NAMALWA (cell line): ENCODE data around the gene E2F4.

Source experiments
- DNase-seq: peaks from one replicate; pipeline ENCODE4 v3.0.0-alpha.2; 2015; ENCODE audit warnings: low spot score

E2F4 gene

DNA sequence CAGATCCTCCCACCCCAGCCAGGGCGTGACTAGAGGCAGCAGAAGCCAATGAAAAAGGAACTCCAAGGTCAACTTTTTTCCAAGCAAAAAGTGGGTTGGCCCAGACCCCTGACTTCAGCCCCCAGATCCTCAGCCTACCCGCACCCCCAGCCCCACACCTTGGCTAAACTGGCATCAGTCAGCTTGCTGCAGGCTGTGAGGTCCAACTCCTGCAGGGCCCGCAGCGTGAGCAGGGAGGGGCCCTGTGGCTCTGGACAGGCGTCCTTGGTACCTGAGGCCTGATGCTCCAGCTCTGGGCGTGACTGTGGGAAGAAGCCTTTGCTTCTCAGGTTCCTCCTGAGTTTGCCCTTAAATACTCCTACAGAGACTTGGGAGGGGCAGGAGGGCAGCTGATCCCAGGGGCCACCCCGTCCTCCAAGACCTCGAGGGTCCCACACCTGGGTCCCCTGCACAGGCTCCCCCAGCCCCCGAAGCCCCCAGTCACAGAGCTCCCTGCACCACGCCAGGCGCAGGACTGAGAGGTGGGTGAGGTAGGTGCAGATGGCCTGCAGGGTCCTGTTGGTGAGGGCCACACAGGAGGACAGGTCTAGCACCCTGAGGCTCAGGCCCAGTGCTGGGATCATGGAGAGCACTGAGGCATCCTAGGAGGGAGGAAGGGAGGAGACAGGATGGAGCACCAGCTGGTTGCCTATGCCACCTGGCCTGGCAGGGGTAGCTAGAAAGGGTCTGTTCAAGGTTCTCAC, 16.4 kb downstream of the E2F4 start:
- DNase-seq = no peak

DNA sequence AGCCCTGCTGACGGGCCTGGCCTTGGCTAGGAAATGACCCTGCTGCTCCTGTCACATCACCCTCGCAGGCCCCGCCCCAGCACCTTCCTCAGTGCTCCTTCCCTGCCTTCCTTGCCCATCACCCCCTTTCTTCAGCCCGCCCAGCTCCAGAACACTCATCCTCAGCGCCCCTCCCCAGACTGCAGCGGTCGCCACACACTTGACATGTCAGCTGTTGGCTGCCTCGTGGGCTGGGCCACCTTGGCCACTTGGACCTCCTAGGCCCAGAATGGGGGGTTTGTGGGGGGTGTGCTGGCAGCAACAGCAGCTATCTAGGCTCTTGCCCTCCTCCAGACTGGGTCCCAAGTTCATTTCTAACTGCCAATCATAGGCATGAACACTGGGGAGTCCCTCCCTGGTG, 17.6 kb downstream of the E2F4 start:
- DNase-seq = no peak

DNA sequence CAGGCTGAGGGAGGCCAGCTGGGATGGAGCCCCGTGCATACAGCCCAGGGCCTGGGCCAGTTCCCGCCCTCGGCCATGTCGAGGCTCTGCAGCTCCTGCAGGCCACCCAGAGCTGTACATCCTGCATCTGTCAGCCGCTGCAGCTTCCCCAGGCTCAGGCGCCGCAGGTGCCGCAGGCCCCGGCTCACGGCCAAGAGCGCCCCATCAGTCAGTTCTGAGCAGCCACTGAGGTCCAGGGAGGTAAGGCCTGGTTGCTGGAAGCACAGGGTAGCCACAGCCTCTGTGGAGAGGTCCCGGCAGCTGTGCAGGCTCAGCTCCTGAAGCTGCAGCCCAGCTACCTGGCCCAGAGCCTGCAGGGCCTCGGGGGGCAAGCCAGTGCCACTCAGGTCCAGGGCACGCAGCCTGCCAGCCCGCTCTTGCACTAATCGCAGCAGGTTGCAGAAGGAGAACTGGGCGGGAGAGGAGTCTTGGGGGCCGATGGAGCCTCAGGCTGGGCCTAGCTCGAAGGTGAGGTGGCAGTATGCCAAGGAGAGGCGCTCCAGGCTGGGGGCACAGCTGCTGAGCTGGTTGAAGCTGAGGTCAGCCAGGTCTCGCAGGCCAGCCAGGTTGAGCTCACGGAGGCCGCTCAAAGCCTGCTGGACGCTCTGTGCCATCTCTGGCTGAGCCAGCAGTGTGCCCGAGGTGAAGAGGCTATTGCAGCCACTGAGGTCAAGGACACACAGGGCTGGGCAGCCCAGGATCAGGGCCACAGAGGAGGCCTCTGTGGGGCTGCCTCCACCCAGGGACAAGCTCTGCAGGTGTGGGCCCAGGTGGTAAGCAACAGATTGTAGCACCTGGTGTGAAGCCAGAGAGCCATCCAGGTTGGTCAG, 18.3 kb downstream of the E2F4 start:
- DNase-seq = no peak

DNA sequence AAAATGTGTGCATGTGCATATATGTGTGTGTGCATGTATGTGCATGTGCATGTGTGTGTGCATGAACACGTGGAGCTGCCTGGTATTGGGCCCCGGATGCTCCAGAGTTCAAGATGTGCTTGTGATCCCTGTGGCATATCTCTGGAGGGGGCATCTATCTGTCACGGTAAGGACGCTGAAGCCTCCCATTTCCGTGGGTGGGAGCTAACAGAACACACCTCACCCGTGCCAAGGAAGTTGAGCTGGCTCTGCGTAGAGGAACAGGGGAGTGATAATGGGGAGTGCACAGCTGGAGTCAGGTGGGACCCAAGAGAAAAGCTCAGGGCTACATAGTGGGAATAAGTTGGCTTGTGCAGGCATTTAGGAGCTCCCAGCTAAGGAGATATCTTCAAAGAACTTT, 19.7 kb downstream of the E2F4 start:
- DNase-seq = no peak

DNA sequence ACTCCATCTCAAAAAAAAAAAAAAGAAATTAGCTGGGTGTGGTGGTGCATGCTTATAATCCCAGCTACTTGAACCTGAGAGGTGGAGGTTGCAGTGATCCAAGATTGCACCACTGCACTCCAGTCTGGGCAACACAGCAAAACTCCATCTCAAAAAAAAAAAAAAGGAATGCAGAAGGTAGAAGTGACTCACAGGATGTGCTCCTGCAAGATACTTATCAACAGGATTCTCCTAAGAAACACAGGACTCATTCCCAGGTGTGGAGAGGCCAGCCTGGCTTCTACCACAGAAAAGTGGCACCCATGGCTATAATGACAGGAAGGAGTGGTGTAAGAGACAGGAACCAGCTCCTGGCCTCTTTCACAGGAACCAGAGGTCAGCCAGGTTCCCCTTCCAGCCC, 20.8 kb downstream of the E2F4 start:
- no peak for DNase-seq

DNA sequence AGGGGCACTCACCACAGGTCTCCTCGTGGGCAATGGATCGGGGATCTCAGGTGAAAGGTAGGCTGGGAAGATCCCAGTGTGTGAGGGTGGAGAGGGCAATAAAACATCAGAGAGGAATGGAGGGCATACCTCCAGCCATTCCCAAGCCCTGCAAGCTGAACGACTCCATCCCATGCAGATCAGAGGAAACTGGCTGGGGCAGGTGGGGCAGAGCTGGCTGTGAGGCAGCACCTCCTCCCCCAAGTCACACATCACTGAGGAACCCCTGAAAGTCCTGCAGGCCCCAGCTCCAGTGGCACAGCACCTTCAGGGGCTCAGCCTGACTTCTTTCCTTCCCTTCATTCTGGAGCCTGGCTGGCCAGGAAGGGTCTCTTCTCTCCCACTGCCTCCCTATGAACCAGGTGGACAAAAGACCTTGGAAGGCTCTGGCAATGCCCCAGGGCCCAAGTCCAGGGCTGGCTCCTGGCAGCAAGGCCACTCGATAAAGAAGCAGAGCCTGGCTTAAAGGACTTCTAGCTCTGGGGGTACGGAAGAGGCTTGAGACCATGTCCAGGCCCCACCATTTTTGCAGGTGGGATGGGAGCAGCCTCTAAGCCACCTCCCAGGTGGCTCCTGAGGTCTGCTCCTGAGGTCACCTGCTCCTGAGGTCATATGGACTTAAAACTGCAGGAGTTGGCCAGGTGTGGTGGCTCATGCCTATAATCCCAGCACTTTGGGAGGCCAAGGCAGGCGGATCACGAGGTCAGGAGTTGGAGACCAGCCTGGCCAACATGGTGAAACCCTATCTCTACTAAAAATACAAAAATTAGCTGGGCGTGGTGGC, 21.5 kb downstream of the E2F4 start:
- DNase-seq = no peak

DNA sequence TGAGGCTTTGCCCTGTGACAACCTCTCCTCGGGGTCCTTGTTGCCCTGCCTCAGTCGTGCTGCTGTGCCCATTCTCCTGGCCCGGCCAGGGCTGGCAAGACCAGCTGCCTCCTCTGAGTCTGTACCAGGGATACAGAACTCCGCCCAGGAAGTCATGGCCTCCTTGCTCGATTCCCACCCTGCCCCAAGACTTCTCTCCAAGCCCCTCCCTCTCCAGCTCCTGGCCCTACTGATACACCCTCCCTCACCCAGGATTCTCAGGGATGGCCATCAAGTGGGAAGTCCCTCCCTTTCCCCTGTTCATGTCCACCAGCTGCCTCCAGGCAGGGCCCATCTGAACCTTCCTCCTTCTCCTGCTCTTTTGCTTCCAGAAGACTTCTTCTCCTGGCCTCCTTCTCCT, 23.8 kb downstream of the E2F4 start:
- no peak for DNase-seq

DNA sequence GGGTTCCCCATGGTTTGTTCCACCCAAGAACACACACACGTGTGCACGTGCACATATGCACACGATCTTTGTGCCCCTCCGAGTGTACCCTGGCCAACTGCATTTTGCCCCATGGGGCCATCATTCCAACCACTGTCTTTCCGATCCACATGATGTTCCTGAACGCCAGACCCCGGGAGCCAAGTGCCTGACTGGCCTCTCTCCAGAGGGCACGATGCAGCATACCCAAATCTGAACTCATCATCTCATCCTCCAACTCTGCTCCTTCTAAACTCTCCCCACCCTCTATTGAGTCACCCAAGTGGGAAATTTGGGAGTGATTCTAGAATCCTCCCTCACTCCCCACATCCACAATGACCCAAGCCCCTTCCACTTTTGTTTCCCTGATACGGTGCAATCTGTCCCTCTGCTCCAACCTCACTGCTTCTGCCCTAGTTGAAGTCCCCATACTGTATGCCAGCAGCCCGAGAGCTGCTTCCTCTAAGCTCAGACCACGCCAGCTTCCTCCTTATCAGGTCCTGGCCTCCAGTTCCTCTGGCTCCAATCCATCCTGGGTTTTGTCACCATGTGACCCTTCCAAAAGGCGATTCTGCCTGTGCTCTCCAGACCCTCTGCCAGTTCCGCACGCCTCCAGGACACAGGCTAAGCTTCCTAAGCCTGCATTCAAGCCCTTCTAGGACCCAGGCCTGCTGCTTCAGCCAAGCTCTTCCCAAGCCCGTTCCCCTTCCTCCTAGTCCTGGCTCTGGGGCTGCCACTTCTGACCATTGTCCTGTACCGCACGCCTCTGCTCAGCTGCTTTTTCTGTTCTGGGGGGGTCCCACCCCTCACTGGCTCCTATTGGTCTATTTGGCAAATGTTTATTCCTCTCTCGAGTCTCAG, 24.9 kb downstream of the E2F4 start:
- no peak for DNase-seq

DNA sequence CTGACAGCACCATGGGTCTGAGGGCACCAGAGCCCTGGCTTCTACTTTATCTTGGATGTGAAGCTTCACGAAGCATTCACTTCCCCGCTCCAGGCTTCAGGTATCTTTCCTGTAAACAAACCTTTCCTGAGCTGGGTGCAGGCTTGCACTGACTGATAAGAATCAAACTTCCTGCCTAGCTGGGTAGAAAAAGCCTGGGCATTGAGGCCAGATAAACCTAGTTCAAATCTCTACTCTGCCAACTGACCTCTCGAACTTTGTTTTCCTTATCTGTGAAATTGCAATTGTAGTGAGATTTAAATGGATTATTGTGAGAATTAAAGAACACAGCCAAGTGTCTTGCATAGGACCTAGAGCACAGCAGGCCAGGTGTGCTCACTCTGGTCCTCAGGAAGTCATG, 32.0 kb downstream of the E2F4 start:
- no peak for DNase-seq

DNA sequence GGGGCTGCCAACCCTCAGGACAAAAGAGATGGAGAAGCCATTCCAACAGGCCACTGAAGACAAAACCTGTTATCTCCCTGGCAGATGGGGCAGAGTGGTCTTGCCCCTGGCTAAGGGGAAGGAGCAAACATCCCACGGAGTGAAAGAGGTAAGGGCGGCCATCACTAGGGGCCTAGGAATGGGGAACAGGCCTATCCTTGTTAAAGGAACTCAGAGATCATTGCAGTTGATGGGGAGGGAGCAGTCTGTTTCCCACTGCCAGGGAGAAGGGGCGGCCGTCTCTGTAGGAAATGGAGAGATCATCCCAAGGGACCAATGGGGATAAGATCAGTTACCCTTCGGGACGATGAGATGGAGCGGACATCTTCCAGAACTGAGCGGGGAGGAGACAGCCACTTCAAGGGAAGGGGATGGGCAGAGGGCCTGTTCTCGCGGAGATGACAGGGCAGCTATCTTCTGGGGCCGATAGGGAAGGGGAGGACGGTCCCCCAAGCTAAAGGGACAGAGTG, 34.4 kb downstream of the E2F4 start:
- no peak for DNase-seq

DNA sequence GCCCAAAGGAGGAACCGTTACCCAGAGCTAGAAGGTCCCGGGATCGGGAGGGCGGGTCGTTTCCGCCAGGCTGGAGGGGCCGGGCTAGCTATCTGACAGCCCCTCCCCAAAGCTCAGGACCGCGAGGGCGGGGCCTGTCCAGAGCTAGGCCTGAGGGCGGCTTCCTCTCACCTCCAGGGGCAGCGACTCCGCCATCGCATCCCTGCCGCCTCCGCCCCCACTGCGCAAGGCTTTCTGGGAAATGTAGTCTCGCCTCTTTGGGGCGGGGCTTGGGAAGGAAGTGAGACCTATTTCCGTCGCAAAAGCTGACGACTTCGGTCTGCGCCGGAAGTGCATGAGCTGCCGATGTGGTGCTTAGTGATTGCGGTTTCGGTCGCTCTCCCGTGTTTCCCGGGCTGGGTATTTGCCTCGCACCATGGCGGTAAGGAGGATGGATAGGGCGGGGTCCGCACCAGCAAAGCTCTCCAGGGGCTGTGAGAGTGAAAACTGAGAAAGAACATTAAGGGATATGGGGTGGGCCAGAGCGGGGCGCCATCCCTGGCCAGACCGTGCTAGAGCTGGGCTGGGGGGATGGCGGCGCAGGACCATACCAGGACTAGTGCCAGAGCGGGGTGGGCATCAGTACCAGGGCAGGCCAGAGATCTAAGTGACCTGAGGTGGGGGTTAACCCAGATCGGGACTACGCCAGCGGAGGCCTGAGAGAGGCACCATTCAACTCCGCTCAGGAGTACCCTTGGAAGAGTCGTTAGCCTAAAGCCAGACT, 35.0 kb downstream of the E2F4 start, which contains the start of gene TMEM208:
TMEM208 (plus strand) TSS at position 327 of the 763 bp plus-strand sequence; CDS start at position 416, 89 bp downstream.
- DNase-seq = peak; percentile 99

DNA sequence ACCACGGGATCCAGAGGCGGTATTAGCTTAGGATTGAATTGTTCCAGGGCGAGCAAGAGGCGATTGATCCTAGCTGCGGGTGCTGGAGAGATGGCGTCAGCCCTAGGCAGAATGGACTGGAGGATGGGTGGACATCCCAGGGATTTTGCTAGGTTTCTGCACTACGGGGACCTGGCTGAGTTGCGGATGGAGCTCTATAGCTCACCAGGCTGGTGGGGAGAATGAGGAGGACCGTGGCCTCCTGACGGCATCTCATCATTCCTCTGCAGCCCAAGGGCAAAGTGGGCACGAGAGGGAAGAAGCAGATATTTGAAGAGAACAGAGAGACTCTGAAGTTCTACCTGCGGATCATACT, 35.6 kb downstream of the E2F4 start:
- DNase-seq = no peak

DNA sequence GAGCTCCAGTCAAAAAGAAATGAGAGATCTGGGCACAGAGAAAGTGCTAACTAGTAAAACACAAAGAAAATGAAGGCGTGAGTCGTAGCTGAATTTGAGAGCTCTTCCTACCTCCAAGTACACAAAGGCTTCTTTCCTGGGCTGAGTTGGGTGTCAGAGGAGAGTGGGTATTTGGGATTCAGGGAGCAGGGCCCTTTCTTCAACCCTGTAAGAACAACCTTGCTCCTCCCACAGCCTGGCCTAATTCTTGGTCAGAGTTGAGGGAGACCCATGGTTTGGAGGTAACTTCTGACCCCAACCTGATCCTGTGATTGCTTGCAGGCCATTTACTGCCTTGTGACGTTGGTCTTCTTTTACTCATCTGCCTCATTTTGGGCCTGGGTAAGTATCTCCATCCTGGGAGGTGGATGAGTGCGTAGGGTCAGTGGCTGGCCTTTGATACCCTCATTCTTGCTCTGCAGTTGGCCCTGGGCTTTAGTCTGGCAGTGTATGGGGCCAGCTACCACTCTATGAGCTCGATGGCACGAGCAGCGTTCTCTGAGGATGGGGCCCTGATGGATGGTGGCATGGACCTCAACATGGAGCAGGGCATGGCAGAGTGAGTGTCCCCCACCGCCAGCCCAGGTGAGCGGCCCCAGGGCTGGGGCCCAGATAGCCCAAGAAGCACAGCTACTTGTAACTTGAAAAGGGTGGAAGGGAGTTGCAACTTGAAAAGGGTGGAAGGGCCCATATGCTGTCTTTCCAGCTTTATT, 36.3 kb downstream of the E2F4 start:
- DNase-seq = no peak

DNA sequence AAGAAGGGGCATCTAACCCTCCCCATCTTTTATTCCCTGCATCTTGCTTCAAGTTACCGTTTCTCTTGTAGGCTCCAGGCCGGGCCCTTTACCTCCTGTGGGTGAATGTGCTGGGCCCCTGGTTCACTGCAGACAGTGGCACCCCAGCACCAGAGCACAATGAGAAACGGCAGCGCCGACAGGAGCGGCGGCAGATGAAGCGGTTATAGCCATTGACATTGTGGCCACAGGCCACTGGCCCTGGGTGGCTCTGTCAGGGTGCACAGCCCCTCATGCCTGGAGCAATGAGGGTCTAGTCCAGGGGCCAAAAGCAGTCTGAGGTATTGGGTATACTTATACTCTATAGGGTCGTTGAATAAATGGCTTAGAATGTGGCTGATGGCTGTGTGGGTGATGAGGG, 37.0 kb downstream of the E2F4 start:
- no peak for DNase-seq

DNA sequence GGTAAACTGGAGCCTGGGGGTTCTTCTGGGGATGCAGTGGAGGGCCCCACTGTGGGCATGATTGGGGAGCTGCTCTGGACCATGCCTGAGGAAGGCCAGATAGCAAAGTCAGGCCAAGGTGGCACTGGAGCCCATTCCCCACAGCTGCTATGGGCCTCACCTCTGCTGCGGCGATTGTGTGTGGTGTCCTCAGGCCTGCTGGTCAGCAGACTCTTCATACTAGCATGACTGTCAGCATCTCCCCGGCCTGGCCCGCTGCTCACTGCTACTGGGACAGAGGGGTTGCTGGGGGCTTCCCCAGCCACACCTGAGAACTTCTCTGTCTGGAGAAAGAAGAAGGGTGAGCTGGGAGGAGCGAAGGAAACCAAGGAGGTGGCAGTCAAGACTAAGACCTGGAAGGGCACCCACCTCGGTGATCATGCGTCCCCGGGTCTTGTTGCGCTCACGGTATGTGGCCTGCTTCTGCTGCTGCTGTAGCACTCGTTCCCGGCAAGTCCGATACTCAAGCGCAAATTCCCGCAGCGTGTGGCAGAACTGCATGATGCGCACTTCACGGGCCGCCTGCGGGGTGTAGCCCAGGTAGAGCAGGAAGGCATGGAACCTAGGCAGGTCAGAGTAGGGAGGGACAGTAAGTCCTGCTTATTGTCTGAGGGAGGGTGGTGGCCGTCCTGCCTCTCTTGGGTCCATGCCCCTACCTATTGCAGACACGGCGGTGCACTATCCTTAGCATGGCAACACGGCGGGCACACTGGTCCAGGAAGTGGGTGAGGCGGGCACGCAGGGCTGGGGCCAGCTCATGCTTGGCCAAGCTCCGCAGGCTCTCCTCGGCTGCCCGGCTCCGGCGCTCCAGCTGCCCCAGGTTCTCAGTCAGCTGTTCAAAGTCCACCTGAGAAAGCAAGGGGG, 38.2 kb downstream of the E2F4 start:
- DNase-seq = no peak

DNA sequence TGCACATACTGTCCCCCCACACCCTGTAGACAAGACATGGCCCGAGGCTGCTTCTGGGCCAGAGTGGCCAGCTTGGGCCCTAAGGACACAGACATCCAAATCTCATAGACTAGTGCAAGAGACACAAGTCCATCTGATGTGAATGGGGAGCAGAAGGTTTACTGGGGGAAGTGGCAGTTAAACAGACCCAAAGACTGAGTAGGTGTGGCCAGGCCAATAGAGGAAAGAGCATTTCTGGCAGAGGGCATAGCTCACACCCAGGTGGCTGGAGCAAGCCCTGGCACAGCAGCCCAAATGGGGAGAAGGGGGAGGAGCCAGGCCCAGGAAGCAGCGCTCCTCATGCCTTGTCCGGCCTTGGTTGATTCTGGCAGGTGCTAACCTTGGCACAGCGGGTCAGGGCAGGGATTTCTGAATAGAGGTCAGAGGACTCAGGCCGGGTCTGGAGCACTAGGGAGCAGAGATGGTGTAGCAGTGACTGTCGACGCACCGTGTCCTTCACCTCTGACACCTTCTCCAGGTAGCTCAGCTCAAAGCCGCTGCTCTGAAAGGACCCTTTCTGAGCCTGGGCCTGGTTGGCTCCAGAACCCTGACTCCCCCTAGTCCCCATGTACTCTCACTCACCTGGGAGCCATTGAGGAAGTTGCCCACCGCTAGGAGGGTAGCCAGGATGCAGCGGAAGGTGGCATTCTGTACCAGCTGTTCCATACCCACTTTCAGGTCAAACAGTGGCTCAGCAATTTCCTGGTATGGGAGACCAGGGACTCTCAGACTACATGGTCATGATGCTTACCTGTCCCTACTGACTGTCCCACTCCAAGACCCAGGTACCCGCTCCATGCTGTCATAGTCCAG, 39.1 kb downstream of the E2F4 start:
- no peak for DNase-seq

DNA sequence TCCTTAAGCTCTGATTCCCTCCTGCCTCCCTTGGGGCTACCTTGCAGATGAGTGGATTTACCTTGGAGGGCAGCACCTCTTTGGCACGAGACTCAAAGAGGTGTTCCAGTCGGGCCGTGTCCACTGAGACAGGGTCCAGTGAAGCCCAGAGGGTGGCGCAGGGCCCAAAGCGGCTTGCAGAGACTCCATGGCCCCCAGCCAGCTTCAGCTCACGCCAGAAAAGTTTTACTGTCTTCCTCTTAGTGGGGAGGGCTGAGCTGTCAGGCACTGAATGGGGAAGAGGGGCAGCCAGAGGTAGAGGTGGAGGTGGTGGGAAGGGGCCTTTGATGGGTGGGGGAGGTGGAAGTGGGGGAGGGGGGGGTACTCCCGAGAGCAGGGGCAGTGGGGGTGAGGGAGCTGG, 41.6 kb downstream of the E2F4 start:
- no peak for DNase-seq

DNA sequence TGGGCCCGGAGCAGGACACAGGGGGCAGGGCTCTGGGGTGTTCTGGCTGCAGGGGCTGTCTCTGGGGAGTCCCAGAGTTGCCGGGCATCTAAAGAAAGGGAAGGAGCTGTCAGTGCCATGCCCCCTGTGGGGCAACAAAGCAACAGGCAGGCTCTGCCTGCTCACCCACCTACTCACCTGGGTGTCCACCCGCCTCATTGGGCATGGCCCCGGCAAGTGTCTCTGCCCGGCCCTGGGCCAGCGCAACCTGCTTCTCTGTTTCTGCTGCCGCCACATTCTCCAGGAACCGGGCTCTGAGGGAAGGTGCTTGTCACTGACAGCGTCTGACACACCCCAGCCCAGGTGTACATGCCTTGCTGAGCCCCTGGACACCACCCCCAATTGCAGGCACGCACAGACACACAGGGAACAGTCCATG, 42.2 kb downstream of the E2F4 start:
- no peak for DNase-seq
